GM18951 (cell line): Measurements from ENCODE around the gene STX11.

Experiments used
- POLR2A ChIP-seq: IDR thresholded peaks from 4 replicates; pipeline ENCODE4 v1.6.1; 2011; ENCODE audit warnings: mild to moderate bottlenecking; ENCODE audit not compliant: insufficient read length, insufficient read depth; ENCODE audit errors: extremely low read depth
- in situ Hi-C: fragments of 300-500 bp; cut with MboI; formaldehyde crosslinking; loops from one replicate; pipeline ENCODE4 v1.12.0; 2022; ENCODE audit warnings: low sequenced_read_pairs, mixed read lengths, inconsistent platforms; ENCODE audit not compliant: unreplicated experiment

STX11 gene

GRCh38 chr6:144150710-144151657 is 667 bp downstream of the STX11 start:
- in situ Hi-C loops, result no loop called here
- peak; percentile 62 for TF ChIP-seq POLR2A

GRCh38 chr6:144152334-144152900 is 2.1 kb downstream of the STX11 start:
- in situ Hi-C loops, result no loop called here
- no peak for TF ChIP-seq POLR2A

DNA sequence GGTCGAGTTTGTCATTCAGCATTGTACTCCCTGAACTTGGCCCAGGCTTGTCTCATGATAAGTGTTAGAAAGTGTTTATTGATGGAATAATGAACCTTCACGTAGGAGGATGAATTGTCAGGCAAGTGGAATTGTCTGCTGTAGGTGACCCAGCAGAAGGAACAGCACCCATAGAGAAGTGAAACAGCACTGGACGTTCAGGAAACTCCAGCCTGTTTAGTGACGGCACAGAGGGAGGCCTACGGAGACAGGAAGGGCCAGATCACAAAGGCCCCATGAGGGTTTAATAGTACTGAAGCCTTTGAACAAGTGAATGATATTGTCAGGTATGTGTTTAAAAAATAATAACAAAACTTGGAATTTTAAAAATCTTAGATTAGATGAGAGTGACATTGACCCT is 2.9 kb downstream of the STX11 start:
- in situ Hi-C loops, result no loop called here
- no peak for TF ChIP-seq POLR2A

DNA sequence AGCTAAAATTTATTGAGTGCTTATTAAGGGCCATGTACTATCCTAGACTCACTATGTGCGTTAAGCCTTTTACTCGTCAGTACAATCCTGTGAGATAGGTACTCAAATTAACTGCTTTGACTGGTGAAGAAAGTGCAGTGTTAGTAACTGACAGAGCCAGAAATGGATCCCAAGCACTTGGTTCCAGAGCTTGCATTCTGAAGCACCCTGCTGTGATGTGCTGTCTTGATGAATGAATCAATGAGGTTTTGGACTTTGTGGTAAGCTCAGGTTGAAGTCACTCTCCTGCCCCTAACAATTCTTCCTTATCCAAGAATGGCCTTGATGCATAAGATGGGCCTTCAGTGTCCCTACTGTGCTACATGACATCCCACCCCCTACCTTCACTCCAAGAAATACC is 3.7 kb downstream of the STX11 start:
- no peak for TF ChIP-seq POLR2A
- in situ Hi-C loops, result no loop called here

DNA sequence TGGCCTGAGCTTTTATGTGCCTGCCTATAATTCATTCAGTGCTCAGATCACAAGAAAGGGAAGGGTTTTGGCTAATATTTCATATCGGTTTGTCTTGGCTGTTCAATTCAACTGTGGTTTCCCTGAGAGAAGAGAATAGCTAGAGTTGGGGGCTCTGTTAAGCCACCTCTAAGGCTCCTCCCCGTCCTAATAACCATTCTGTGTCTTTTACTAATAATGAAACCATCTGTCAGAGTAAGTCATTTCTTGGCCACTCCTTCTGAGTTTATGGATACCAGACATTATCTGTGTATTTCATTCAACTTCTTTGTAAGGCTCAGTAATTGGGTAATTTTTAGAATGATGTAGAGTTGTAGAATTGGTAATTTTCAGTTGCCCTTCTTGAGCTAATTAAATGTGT is 5.2 kb downstream of the STX11 start:
- in situ Hi-C loops, result no loop called here
- no peak for TF ChIP-seq POLR2A

DNA sequence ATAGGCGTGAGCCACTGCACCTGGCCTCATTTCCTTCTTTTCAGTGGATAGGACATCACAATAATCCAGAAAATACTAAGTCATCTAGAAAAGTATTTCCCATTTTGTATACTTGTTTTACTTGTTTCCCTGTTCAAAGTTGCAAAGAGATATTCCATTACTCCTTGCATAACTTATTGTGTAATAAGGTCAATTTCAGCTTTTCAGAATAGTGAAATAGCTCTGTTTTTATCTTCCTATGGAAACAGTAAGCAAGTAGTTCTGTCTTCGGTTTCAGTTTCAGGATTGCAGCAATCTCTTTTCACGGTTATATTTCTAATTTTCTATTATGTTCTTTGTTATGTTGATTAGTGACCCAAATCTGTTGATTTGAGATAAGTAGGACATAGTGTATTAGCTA is 6.0 kb downstream of the STX11 start:
- TF ChIP-seq POLR2A, result no peak

DNA sequence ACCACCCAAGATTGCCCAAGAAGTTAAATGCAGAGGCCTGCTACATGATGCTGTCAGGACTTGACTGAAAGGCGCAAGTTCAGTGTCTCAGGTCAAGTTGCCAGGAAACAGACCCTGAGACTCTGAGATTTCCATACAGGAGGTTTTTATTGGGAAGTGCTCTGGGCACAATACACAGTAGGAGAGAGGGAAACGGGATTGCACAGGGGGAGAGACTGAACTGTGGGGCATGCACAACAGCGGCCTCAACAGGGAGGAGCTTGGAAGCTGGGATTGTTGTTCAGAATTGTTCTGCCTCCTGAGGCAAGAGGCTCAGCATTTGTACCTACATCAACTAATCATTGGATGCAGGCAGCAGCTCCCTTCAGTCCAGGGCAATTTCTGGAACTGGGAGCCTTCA is 6.7 kb downstream of the STX11 start:
- in situ Hi-C loops, result no loop called here
- TF ChIP-seq POLR2A, result no peak

More for the DNA sequence above, 6.0 kb downstream of the STX11 start:
- in situ Hi-C loops, result no loop called here

GRCh38 chr6:144158133-144158532 is 7.8 kb downstream of the STX11 start:
- no peak for TF ChIP-seq POLR2A
- in situ Hi-C loops, result no loop called here

DNA sequence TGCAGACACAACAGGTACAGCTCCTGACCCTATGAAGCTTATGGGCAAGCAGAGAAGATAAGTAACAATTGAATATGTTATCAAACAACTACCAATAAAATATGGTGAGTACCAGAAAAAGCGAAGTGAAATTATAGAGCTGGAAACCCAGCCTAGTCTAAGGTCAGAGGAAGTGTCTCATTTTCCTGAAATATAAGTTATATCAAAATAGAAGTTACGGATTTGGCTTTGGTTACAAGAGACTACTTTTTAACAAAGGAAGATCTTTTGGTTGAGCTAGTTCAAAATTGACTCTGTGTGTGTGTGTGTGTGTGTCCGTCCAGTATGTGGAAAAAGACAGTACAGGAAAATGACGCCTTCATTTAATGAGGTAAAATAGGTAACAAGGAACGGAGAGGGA is 8.9 kb downstream of the STX11 start:
- in situ Hi-C loops, result no loop called here
- TF ChIP-seq POLR2A, result no peak

GRCh38 chr6:144159742-144160141 is 9.4 kb downstream of the STX11 start:
- no peak for TF ChIP-seq POLR2A
- in situ Hi-C loops, result no loop called here

DNA sequence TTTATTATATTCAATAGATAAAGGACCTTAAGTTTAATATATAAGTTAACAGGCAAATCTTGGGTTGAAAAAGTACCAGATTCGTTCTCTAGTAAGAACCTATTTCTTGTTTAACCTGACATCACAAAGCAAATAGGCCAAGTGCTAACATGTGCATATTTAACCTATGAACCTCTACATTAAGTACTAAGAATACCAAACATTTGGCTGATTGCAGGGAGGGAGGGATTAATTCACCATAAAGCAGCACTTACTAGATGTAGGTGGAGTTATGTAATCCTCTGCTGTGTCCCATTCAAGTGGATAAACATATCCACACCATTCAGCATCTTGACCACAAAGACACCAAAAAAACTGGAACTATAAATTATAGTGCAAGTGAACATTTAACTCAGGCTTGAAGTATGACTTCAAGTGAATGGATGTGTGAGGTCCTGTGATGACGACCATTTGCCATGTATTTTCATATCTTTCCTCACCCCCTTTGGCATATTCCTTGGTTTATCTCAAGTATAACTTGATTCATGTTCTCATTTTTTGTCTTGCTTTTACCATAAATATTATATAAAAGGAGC is 10.2 kb downstream of the STX11 start:
- no peak for TF ChIP-seq POLR2A
- in situ Hi-C loops, result no loop called here

- in situ Hi-C loops, result no loop called here
- no peak for TF ChIP-seq POLR2A
Measured at GRCh38 chr6:144161975-144162374, 11.7 kb downstream of the STX11 start.

- in situ Hi-C loops, result no loop called here
- no peak for TF ChIP-seq POLR2A
Measured at GRCh38 chr6:144162977-144163376, 12.7 kb downstream of the STX11 start.

DNA sequence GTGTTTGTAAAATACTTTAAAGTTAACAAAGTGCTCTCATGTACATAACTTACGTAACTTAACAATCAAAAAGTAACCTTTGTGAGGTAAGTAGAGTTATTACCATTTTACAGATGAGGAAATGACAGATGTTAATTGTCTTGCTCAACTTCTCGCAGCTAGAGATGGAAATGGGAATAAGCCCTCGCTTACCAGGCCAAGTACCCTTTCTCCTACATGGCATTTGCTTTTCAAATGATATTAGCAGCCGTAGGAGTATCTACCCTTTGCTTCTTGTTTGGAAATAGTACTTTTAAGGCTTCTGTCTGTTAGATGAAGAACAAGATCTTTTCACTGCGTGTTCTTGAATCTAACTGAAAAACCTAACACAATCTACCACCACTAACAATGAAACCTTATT is 15.5 kb downstream of the STX11 start:
- in situ Hi-C loops, result no loop called here
- TF ChIP-seq POLR2A, result no peak
